DND-41 (cell line): ENCODE measurements around the gene FBF1.

Experiments
- CTCF ChIP-seq: IDR thresholded peaks from 2 replicates; pipeline ENCODE4 v1.5.1; 2012; ENCODE audit warnings: borderline replicate concordance, low read length, moderate library complexity, mild to moderate bottlenecking; ENCODE audit not compliant: poor library complexity, severe bottlenecking; ENCODE audit errors: extremely low read depth
- EZH2 ChIP-seq: IDR thresholded peaks from 3 replicates; pipeline ENCODE4 v1.6.1; 2012; ENCODE audit warnings: borderline replicate concordance, low read depth, mild to moderate bottlenecking, moderate library complexity, low read length, inconsistent platforms; ENCODE audit not compliant: severe bottlenecking

- TF ChIP-seq CTCF (peak; percentile 32), EZH2 (no peak)
Measured at GRCh38 chr17:75895370-75896155, 45.3 kb downstream of the FBF1 start.
